Neural cell (in vitro differentiated cells): ENCODE measurements around the gene TSTD1.
"Not testable (repeated sequence)": the region's sequence is repeated elsewhere in the genome, so short reads cannot be mapped to it uniquely, and the experiment has no call there.

ENCODE experiments used
- CTCF ChIP-seq: fragments of 450-650 bp; IDR thresholded peaks from 2 replicates; pipeline ENCODE4 v1.5.1; 2014; ENCODE audit warnings: antibody characterized with exemption, mild to moderate bottlenecking, moderate library complexity; ENCODE audit not compliant: poor library complexity, severe bottlenecking
- EZH2 ChIP-seq: fragments of 200-600, 300-800 bp; shearing (Covaris generic), sonication (generic); IDR thresholded peaks from 2 replicates; pipeline ENCODE4 v1.6.1; 2014; ENCODE audit warnings: antibody characterized with exemption, low read length, borderline replicate concordance, mild to moderate bottlenecking; ENCODE audit not compliant: insufficient read depth, poor library complexity, severe bottlenecking
- MXI1 ChIP-seq: fragments of 450-650 bp; conservative IDR thresholded peaks from 2 replicates; pipeline ENCODE4 v1.6.1; 2014; ENCODE audit warnings: antibody characterized with exemption, mild to moderate bottlenecking; ENCODE audit not compliant: poor library complexity, severe bottlenecking
- POLR2AphosphoS5 ChIP-seq: IDR thresholded peaks from 2 replicates; pipeline ENCODE4 v1.6.1; 2012
- RAD21 ChIP-seq: fragments of 450-650 bp; conservative IDR thresholded peaks from 2 replicates; pipeline ENCODE4 v1.6.1; 2014; ENCODE audit warnings: antibody characterized with exemption, mild to moderate bottlenecking, moderate library complexity
- REST ChIP-seq: IDR thresholded peaks from 2 replicates; pipeline ENCODE4 v1.6.1; 2012; ENCODE audit warnings: borderline replicate concordance

GRCh38 chr1:161022432-161022831, 16.3 kb downstream of the TSTD1 start:
- not testable (repeated sequence) for TF ChIP-seq CTCF, POLR2AphosphoS5, REST, EZH2, MXI1, RAD21
